Peyer's patch (tissue), 4 donors: ENCODE data around the gene MDC1. TPM values are rescaled to one million over a fixed set of nuclear protein-coding genes. Genes with fewer than 3 reads are reported as not detected.
"Not testable (repeated sequence)": the region's sequence is repeated elsewhere in the genome, so short reads cannot be mapped to it uniquely, and the experiment has no call there.

Experiments used
- DNase-seq, 3 donors: peaks; one replicate each; pipeline ENCODE4 v3.0.0-alpha.2; 2017 to 2019
- H3K27ac ChIP-seq, 4 donors: fragments of 200-600 bp; sonication (generic); one replicate each; pipeline ENCODE4 v1.5.1; 2016 to 2019
- H3K27me3 ChIP-seq, 2 donors: fragments of 200-600 bp; sonication (generic); one replicate each; pipeline ENCODE4 v1.5.1; 2019
- H3K36me3 ChIP-seq, 3 donors: fragments of 200-600 bp; sonication (generic); one replicate each; pipeline ENCODE4 v1.5.1; 2016 to 2019
- H3K4me1 ChIP-seq, 4 donors: fragments of 200-600 bp; sonication (generic); one replicate each; pipeline ENCODE4 v1.5.1; 2016 to 2019
- H3K4me3 ChIP-seq, 4 donors: fragments of 200-600 bp; sonication (generic); 1 replicate in 3 of 4; 2 replicates in 1 of 4; pipeline ENCODE4 v1.5.1; 2016 to 2019; ENCODE audit warnings: mild to moderate bottlenecking in 1 of 4
- H3K9me3 ChIP-seq, 4 donors: fragments of 200-600 bp; sonication (generic); one replicate each; pipeline ENCODE4 v1.5.1; 2016 to 2019; ENCODE audit warnings: mild to moderate bottlenecking in 1 of 4
- CTCF ChIP-seq, 6 experiments: fragments of 450-650 bp in 4 of 6; fragments of 200-600 bp in 2 of 6; sonication (generic) in 1 of 6; IDR thresholded peaks; one replicate each; pipeline ENCODE4 v1.5.1; 2017 to 2019; ENCODE audit warnings: antibody characterized with exemption in 6 of 6, mild to moderate bottlenecking in 3 of 6, moderate library complexity in 1 of 6
- POLR2A ChIP-seq, 2 donors: fragments of 450-650 bp; IDR thresholded peaks; one replicate each; pipeline ENCODE4 v1.5.1; 2017; ENCODE audit warnings: antibody characterized with exemption in 2 of 2, mild to moderate bottlenecking in 2 of 2, moderate library complexity in 2 of 2
- total RNA-seq, 4 donors: library from RNA; depleted of rRNA; stranded (reverse); fragments of >200 nt; gene quantifications; one replicate each; pipeline ENCODE4 v1.1.0, GENCODE V29; 2016

Gene MDC1
- total RNA-seq, 4 donors from 2014 or later = 7.5 to 51.2 (median 19.4) TPM

GRCh38 chr6:30725713-30726505 lies 8.8 kb upstream of the MDC1 start:
- DNase-seq = no peak
- H3K36me3 ChIP-seq = peaks cover 0 to 81% (median 0%) of the 10 kb centered on the region in 3 donors
- H3K4me1 ChIP-seq = peaks cover 3 to 33% (median 10%) of the 10 kb centered on the region in 4 donors
- H3K27me3 ChIP-seq = no peaks in the 10 kb centered on the region
- H3K4me3 ChIP-seq = no peak overlapping the region
- peak overlapping the region in 1 of 4 donors; percentile 1 for H3K27ac ChIP-seq
- H3K9me3 ChIP-seq = no peaks in the 10 kb centered on the region
- TF ChIP-seq CTCF (IDR thresholded peaks at IDR 0.05) (no peak), POLR2A (IDR thresholded peaks at IDR 0.05) (no peak)

GRCh38 chr6:30724906-30725667 lies 8.0 kb upstream of the MDC1 start:
- H3K4me3 ChIP-seq = no peak overlapping the region
- peaks cover 0 to 73% (median 0%) of the 10 kb centered on the region in 3 donors for H3K36me3 ChIP-seq
- peaks cover 0 to 25% (median 4%) of the 10 kb centered on the region in 4 donors for H3K4me1 ChIP-seq
- H3K27me3 ChIP-seq = no peaks in the 10 kb centered on the region
- no peaks in the 10 kb centered on the region for H3K9me3 ChIP-seq
- H3K27ac ChIP-seq = no peak overlapping the region
- no peak for DNase-seq
- TF ChIP-seq CTCF (IDR thresholded peaks at IDR 0.05) (no peak), POLR2A (IDR thresholded peaks at IDR 0.05) (no peak)

- H3K27ac ChIP-seq = peak overlapping the region in 2 of 4 donors; percentile 17 to 21
- H3K9me3 ChIP-seq, H3K4me3 ChIP-seq, DNase-seq, H3K27me3 ChIP-seq: not testable (repeated sequence)
- H3K36me3 ChIP-seq = peaks cover 0 to 63% (median 0%) of the 10 kb centered on the region in 3 donors
- H3K4me1 ChIP-seq = peaks cover 0 to 30% (median 4%) of the 10 kb centered on the region in 4 donors
Observed at GRCh38 chr6:30723843-30724741, 7.0 kb upstream of the MDC1 start.

- Histone ChIP-seq H3K36me3 (peaks cover 0 to 57% (median 0%) of the 10 kb centered on the region in 3 donors), H3K4me1 (peaks cover 0 to 34% (median 4%) of the 10 kb centered on the region in 4 donors), H3K27ac (peak overlapping the region in 2 of 4 donors; percentile 17 to 21)
- not testable (repeated sequence) for DNase-seq, H3K4me3 ChIP-seq, H3K27me3 ChIP-seq, H3K9me3 ChIP-seq
Observed at GRCh38 chr6:30723159-30723842, 6.2 kb upstream of the MDC1 start.

GRCh38 chr6:30722280-30723112 lies 5.4 kb upstream of the MDC1 start:
- DNase-seq = peak; percentile 81 to 94 (median 91)
- Histone ChIP-seq H3K4me1 (peaks cover 0 to 38% (median 4%) of the 10 kb centered on the region in 4 donors), H3K36me3 (peaks cover 0 to 48% (median 0%) of the 10 kb centered on the region in 3 donors), H3K27ac (peak overlapping the region; percentile 90 to 95 (median 92)), H3K9me3 (no peaks in the 10 kb centered on the region), H3K4me3 (peak overlapping the region; percentile 69 to 71 (median 70)), H3K27me3 (no peaks in the 10 kb centered on the region)
- TF ChIP-seq CTCF (IDR thresholded peaks at IDR 0.05) = peak; percentile 96 to 99 (median 98)
- no peak for TF ChIP-seq POLR2A (IDR thresholded peaks at IDR 0.05)

- Histone ChIP-seq H3K27ac (peak overlapping the region; percentile 90 to 95 (median 92)), H3K36me3 (peaks cover 0 to 43% (median 0%) of the 10 kb centered on the region in 3 donors), H3K4me3 (peak overlapping the region; percentile 69 to 71 (median 70)), H3K4me1 (peaks cover 0 to 38% (median 4%) of the 10 kb centered on the region in 4 donors)
- not testable (repeated sequence) for H3K27me3 ChIP-seq, H3K9me3 ChIP-seq
- peak in 2 of 3 donors; percentile 25 to 61 for DNase-seq
Observed at GRCh38 chr6:30722025-30722279, 4.9 kb upstream of the MDC1 start.
